Activated T-cell treated with anti-CD3 and anti-CD28 coated beads, Interleukin-2, amount 50 U/mL, for 4 hours (primary cell): ENCODE data around the gene ZP1. TPM values are rescaled to one million over a fixed set of nuclear protein-coding genes. Genes with fewer than 3 reads are reported as not detected.
A peak's percentile ranks its signal among the peaks of the same experiment; 100 is the strongest.
"Not testable (repeated sequence)": the region's sequence is repeated elsewhere in the genome, so short reads cannot be mapped to it uniquely, and the experiment has no call there.

Experiments
- ATAC-seq, 2 donors: fragments of 200-7000 bp; cut with Tn5 transposase; one replicate each; pipeline ENCODE4 v1.10.0; 2021
- DNase-seq: peaks from one replicate; pipeline ENCODE4 v3.0.0-alpha.2; 2020
- H3K27me3 Mint-ChIP-seq: one replicate; pipeline ENCODE4 v1.8.0; 2021; ENCODE audit warnings: low read depth, mixed read lengths
- H3K36me3 Mint-ChIP-seq: one replicate; pipeline ENCODE4 v1.8.0; 2022; ENCODE audit warnings: mixed read lengths; ENCODE audit not compliant: insufficient read depth
- H3K4me1 Mint-ChIP-seq: one replicate; pipeline ENCODE4 v1.8.0; 2021; ENCODE audit warnings: low read depth, mixed read lengths
- H3K4me3 Mint-ChIP-seq: one replicate; pipeline ENCODE4 v1.8.0; 2021; ENCODE audit warnings: mild to moderate bottlenecking, moderate library complexity, mixed read lengths
- H3K9me3 Mint-ChIP-seq: one replicate; pipeline ENCODE4 v1.8.0; 2021; ENCODE audit warnings: mixed read lengths
- total RNA-seq, 3 donors: library from RNA; stranded (reverse); gene quantifications; one replicate each; pipeline ENCODE4 v1.2.1, GENCODE V29; 2021

ZP1 gene, protein sequence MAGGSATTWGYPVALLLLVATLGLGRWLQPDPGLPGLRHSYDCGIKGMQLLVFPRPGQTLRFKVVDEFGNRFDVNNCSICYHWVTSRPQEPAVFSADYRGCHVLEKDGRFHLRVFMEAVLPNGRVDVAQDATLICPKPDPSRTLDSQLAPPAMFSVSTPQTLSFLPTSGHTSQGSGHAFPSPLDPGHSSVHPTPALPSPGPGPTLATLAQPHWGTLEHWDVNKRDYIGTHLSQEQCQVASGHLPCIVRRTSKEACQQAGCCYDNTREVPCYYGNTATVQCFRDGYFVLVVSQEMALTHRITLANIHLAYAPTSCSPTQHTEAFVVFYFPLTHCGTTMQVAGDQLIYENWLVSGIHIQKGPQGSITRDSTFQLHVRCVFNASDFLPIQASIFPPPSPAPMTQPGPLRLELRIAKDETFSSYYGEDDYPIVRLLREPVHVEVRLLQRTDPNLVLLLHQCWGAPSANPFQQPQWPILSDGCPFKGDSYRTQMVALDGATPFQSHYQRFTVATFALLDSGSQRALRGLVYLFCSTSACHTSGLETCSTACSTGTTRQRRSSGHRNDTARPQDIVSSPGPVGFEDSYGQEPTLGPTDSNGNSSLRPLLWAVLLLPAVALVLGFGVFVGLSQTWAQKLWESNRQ
- total RNA-seq, result not detected

DNA sequence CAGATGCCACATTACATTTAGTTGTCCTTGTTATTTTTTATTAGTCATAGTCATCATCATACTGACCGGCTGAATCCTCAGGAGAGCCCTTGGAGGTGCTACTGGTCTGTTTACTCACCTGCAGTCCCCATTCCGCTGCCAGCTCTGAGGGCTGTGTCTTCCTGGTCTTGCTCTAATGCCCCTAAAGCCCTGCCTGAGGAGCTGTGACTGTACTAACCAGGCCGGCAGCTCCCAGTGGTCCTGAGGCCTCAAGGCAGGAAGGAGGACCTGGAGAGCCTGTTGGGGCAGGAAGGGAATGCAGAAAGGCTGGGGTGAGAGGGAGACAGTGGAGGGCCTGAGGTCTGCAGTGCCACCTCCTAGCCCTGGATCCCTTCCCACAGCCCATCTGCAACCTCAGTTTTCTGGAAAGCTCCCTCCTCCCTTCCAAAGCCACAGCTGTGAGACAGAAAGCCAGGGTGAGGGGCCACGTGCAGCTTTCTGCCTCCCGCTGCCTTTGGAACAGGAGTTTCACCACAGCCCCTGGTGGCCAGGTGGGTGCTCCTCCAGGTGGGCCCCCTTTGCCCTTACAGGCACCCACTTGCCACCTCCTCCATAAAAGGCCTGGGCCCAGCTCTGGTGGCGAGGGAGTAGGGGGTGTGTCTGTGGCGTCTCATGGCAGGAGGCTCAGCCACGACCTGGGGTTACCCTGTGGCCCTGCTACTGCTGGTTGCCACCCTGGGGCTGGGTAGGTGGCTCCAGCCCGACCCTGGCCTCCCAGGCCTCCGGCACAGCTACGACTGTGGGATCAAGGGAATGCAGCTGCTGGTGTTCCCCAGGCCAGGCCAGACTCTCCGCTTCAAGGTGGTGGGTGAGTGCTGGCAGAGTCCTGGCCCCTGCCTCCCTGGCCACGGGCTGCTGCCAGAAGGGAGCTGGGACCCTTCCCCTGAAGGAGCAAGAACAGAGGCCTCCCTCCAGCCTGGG is at the start of gene ZP1:
TSS of gene ZP1 (plus strand) at position 632 of the 960 bp plus-strand sequence. CDS start at position 652, 20 bp downstream.
- H3K36me3 Mint-ChIP-seq, result no peaks in the 10 kb centered on the region
- H3K27me3 Mint-ChIP-seq, result no peaks in the 10 kb centered on the region
- ATAC-seq (no peak), DNase-seq (no peak)
- no peak within 1 kb of the TSS for H3K4me3 Mint-ChIP-seq
- H3K4me1 Mint-ChIP-seq, result peaks cover 8% of the 10 kb centered on the region
- H3K9me3 Mint-ChIP-seq, result no peaks in the 10 kb centered on the region

DNA sequence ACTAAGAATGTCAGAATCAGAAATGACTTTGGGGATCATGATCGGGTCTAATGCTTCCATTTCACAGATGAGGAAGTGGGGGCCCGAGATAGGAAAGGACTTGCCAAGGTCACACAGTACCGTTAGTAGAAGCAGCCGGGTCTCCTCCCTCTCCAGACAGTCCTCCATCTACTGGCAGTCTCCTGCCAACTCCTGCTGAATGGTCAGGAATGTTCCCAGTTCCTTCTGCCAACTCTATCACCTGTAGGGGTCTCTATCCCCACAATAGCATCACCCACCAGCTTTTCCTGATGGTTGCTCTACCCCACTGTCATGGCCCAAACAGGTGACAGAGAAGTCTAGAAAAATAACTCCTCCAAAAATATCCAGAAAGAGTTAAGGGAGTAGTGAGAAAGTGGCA is 49.3 kb upstream of the ZP1 start:
- H3K4me1 Mint-ChIP-seq, result no peaks in the 10 kb centered on the region
- no peaks in the 10 kb centered on the region for H3K36me3 Mint-ChIP-seq
- ATAC-seq, result no peak
- H3K4me3 Mint-ChIP-seq, result no peak overlapping the region
- DNase-seq, result no peak
- H3K27me3 Mint-ChIP-seq, result peaks cover 3% of the 10 kb centered on the region
- H3K9me3 Mint-ChIP-seq, result peaks cover 8% of the 10 kb centered on the region

DNA sequence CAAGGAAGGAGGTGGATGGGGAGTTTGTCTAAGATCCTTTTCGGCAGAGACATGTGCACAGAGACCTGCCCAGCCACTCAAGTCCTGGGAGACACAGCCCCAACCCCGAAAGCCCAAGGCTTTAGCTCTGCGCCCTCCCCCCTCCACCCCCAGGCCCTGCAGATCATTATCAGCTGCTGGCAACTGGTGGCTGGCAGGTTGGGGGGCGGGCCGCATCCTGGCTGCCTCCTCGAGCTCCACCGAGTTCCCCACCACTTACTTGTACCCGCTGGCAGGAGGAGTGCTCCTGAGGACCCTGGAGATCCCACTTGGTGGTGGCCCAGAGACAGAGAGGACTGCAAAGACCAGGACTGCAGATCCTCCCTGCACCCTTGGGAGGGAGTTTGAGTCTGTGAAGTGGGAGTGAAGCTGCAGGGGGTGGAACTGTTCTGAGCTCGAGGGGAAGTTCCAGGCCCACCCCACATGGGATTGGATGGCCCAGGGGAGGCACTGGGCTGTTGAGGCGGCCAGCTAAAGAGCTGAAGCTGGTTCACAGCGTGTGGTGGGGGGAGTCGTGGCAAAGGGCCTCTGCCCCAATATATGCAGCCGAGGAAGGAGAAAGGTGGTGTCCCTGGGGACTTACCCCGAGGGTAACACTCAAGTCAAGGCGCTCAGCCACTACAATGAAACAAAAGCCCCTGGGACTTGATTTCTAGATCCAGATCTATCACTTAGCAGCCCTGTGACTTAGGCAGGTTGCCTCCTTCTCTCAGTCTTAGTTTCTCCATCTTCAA is 45.3 kb upstream of the ZP1 start:
- Mint-ChIP-seq H3K9me3 (no peaks in the 10 kb centered on the region), H3K27me3 (no peaks in the 10 kb centered on the region), H3K4me1 (no peaks in the 10 kb centered on the region), H3K4me3 (no peak overlapping the region), H3K36me3 (no peaks in the 10 kb centered on the region)
- ATAC-seq, result no peak
- no peak for DNase-seq

DNA sequence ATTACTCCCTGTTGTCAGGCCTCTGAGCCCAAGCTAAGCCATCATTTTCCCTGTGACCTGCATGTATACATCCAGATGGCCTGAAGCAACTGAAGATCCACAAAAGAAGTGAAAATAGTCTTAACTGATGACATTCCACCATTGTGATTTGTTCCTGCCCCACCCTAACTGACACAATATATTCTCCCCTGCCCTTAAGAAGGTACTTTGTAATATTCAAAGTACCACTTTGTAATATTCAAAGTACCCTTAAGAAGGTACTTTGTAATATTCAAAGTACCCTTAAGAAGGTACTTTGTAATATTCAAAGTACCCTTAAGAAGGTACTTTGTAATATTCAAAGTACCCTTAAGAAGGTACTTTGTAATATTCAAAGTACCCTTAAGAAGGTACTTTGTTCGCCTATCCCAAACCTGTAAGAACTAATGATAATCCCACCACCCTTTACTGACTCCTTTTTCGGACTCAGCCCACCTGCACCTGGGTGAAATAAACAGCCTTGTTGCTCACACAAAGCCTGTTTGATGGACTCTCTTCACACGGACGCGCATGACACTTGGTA is 43.5 kb upstream of the ZP1 start:
- DNase-seq, H3K4me3 Mint-ChIP-seq, H3K9me3 Mint-ChIP-seq, H3K36me3 Mint-ChIP-seq, H3K27me3 Mint-ChIP-seq, ATAC-seq, H3K4me1 Mint-ChIP-seq: not testable (repeated sequence)

DNA sequence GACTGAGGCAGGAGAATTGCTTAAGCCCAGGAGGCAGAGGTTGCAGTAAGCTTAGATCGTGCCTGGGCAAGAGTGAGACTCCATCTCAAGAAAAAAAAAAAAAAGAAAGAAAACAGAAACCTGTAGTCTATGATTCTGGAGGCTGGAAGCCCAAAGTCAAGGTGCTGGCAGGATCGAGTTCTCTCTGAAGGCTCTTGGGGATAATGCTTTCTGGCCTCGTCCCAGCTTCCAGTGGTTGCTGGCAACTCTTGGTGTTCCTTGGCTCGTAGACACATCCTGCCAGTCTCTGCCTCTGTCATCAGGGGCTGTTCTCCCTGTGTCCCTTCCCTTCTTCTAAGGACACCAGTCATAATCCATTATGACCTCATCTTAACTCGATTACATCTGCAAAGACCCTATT is 42.2 kb upstream of the ZP1 start:
- ATAC-seq (no peak), DNase-seq (no peak)
- H3K36me3 Mint-ChIP-seq, result no peaks in the 10 kb centered on the region
- no peak overlapping the region for H3K4me3 Mint-ChIP-seq
- H3K4me1 Mint-ChIP-seq, result no peaks in the 10 kb centered on the region
- H3K9me3 Mint-ChIP-seq, result no peaks in the 10 kb centered on the region
- peaks cover 3% of the 10 kb centered on the region for H3K27me3 Mint-ChIP-seq

DNA sequence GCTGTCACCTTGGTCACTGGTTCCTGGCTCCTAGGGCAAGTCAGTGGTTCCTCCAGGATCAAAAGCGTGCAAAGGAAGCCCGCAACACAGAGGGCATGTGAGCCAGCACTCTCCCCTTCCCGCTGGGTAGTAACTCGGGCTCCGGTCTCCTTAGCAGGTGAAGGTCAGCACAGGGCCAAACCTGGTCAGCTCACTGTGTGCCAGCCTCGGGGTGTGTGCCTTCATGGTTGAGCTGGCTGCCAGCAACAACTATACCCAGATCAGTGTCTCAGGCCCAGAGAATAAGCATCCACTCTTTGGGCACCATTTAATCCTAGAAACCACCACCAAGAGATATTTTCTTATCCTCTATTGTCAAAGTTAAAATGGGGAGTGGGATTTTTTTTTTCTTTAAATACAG is 41.6 kb upstream of the ZP1 start:
- peaks cover 3% of the 10 kb centered on the region for H3K27me3 Mint-ChIP-seq
- no peak overlapping the region for H3K4me3 Mint-ChIP-seq
- no peaks in the 10 kb centered on the region for H3K9me3 Mint-ChIP-seq
- ATAC-seq, result no peak
- no peak for DNase-seq
- H3K36me3 Mint-ChIP-seq, result no peaks in the 10 kb centered on the region
- no peaks in the 10 kb centered on the region for H3K4me1 Mint-ChIP-seq

DNA sequence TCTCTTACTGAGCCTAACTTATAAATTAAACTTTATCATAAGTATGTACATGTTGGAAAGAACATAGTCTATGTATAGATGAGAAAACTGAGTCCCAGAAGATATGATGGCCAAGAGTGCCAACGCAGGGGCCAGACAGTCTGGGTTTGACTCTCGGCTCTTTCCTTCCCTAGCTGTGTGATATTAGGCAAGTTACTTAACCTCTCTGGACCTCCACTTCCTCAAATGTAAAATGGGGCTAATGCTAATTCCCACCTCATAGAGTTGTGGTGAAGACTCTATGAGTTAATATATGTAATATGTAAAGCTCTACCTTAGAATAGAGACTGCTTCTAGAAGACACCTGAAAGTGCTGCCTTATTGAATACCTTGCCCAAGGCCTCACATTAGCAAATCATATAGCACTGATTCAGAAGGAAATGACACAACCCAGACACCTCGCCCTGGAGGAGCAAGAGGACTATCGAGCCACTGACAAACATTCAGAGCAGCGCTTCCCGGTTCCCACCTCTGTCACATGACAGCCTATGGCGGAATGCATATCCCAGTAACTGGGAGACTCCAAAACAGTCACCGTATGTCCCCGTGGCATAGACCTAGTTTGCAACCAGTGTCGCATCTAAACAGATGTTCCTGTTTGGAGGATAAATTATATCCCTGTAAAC is 36.7 kb upstream of the ZP1 start:
- ATAC-seq, result peak in 1 of 2 donors; percentile 83
- Mint-ChIP-seq H3K36me3 (no peaks in the 10 kb centered on the region), H3K4me3 (no peak overlapping the region), H3K27me3 (peaks cover 3% of the 10 kb centered on the region), H3K4me1 (no peaks in the 10 kb centered on the region), H3K9me3 (no peaks in the 10 kb centered on the region)
- DNase-seq, result no peak

DNA sequence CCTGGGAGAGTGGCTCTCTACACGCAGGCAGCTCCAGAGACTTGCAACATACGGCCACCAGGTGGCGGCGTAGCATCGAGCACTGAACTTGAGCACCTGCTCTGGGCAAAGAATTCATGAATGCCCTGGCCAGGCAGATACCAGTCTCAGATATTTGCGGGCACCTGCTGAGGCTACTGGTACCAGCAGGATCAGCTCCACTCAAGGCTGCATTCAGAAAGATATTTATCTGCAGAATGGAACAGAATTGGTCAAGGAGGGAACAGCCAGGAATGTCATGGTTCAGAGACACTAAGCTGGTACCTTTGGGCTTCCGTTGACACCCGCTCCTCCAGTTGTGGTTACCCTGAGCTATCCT is 36.2 kb upstream of the ZP1 start:
- Mint-ChIP-seq H3K4me3 (no peak overlapping the region), H3K27me3 (peaks cover 3% of the 10 kb centered on the region), H3K36me3 (no peaks in the 10 kb centered on the region), H3K4me1 (no peaks in the 10 kb centered on the region), H3K9me3 (no peaks in the 10 kb centered on the region)
- ATAC-seq, result peak; percentile 89 to 92
- peak; percentile 77 for DNase-seq

DNA sequence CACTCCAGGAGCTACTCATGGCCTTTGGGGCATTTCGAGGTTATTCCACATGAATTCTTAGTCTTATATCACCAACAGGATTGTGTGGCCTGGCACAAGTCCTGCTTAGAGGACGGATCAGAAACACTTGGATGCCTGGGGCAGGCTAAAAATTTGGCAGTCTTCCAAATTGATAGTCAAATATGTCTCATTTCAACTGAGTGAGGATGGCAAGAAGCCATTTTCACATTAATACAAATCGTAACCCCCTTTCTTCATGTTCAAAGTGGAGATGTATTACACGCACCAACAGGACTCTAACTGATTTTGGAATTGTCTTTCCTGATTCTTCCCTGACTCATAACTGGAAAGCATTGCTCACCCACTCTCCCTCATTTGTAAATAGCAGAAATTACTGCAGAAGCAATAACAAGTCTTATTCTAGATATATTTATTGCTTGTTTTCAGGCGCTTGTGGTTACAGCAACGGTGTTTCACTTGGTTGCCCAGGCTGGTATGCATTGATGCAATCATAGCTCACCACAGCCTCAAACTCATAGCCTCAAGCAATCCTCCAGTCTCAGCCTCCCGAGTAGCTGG is 35.8 kb upstream of the ZP1 start:
- no peaks in the 10 kb centered on the region for H3K4me1 Mint-ChIP-seq
- peaks cover 3% of the 10 kb centered on the region for H3K27me3 Mint-ChIP-seq
- DNase-seq, result no peak
- H3K36me3 Mint-ChIP-seq, result no peaks in the 10 kb centered on the region
- H3K9me3 Mint-ChIP-seq, result no peaks in the 10 kb centered on the region
- ATAC-seq, result no peak
- no peak overlapping the region for H3K4me3 Mint-ChIP-seq

DNA sequence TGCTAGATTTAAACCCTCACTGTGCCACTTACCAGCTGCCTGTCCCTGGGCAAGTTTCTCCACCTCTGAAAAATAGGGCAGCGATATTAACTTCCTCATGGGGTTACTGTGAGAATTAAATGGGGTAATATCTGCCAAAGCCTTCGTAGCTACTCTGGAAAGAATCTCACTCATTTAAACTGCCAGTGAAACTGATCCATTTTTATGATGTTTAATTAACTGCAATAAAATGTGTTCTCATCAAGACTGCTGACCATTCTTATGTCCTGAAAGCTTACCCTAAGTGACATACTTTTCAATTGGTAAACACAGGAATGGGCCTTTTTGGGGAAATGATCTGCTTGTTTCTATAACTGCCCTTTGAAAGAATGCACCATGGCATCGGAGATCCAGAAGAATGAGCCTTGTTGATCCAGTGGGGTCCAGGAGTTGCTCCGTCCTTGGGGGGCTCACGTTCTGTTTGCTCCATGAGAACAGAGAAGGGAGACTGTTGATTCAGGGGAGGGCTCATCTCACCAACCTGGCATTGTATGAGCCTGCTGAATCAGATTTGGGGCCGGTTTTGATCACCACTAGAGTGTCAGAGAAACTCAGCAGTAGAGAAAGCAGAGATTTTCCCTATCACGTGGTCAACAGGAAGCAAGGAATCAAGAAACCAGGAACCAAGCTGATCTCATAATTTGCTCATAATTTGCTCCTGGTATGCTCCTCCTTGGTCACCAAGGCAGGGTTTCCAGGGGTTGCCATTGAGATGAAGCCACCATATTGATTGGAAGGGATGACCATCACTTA is 32.4 kb upstream of the ZP1 start:
- no peaks in the 10 kb centered on the region for H3K27me3 Mint-ChIP-seq
- H3K36me3 Mint-ChIP-seq, result no peaks in the 10 kb centered on the region
- DNase-seq (no peak), ATAC-seq (no peak)
- H3K9me3 Mint-ChIP-seq, result no peaks in the 10 kb centered on the region
- no peak overlapping the region for H3K4me3 Mint-ChIP-seq
- no peaks in the 10 kb centered on the region for H3K4me1 Mint-ChIP-seq

DNA sequence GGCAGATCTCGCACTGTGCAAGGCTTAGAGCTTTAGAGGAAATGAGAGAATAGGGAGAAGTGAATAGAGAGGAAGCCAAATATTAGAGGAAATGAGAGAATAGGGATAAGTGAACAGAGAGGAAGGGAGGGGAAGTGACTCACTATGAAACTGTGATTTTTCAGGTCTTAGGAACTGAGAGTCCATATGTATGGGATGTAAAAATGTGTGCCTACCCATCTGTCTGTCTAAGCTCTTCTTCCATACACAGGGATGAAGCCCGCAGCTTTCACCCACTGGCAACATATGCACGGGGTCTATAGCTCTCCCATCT is 31.9 kb upstream of the ZP1 start:
- ATAC-seq (no peak), DNase-seq (no peak)
- Mint-ChIP-seq H3K9me3 (no peaks in the 10 kb centered on the region), H3K4me3 (no peak overlapping the region), H3K4me1 (peaks cover 2% of the 10 kb centered on the region), H3K36me3 (no peaks in the 10 kb centered on the region), H3K27me3 (no peaks in the 10 kb centered on the region)

DNA sequence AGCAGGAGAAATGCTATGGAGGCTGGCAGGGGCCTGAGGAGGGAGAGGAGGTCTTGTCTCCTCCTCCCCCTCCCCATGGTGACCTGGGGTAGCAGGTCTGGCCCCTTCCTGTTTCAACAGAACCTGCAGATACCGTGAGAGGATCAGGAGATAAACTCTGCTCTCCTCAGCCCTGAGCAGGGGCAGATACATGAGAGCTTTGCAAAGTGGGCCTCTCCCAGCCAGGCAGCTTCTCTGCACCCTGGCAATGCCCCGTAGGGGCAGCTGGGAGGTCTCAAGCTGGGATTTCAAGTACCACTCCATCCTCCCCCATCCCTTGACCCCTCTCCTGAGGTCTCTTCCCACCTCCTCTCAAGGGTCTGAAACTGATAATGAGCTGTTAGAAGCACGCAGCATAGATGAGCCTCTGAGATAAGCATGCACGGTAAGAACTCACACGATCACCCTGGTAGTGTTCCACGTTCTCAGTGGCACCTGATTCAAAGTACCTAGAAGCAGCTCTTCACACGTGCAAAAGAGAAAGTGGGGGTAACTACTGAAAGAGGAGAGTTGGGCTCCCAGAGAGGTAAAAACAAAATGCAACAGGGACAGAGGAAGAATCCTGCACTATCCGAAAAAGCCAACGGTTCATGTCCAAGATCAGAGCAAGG is 30.4 kb upstream of the ZP1 start:
- Mint-ChIP-seq H3K27me3 (no peaks in the 10 kb centered on the region), H3K4me1 (peaks cover 12% of the 10 kb centered on the region), H3K36me3 (no peaks in the 10 kb centered on the region), H3K9me3 (no peaks in the 10 kb centered on the region), H3K4me3 (no peak overlapping the region)
- DNase-seq (no peak), ATAC-seq (no peak)
